ENCODE data around the gene FBXO46. TPM values are rescaled to one million over a fixed set of nuclear protein-coding genes. Genes with fewer than 3 reads are reported as not detected.

FBXO46 gene
- total and polyA plus RNA-seq, 2 of the 13 experiments (the other 11 are each of a cell fraction or from before 2014, with no cell fraction given) = 6.2 to 6.4 TPM

GRCh38 chr19:45767881-45768654, 37.4 kb upstream of the FBXO46 start (continued):
- TF ChIP-seq, protein P1, sequence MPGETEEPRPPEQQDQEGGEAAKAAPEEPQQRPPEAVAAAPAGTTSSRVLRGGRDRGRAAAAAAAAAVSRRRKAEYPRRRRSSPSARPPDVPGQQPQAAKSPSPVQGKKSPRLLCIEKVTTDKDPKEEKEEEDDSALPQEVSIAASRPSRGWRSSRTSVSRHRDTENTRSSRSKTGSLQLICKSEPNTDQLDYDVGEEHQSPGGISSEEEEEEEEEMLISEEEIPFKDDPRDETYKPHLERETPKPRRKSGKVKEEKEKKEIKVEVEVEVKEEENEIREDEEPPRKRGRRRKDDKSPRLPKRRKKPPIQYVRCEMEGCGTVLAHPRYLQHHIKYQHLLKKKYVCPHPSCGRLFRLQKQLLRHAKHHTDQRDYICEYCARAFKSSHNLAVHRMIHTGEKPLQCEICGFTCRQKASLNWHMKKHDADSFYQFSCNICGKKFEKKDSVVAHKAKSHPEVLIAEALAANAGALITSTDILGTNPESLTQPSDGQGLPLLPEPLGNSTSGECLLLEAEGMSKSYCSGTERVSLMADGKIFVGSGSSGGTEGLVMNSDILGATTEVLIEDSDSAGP (CRISPR knock-in tag; IDR thresholded peaks at IDR 0.05; ENCODE audit: borderline replicate concordance) = peak; percentile 54; the same call in 1 of the 2 replicates
- TF ChIP-seq ZNF362 (CRISPR knock-in tag; IDR thresholded peaks at IDR 0.05; ENCODE audit: borderline replicate concordance) = no peak
- 0 out of 2 replicates have a peak, but pooled peaks have one; percentile 20 for TF ChIP-seq ZNF264 (CRISPR knock-in tag; IDR thresholded peaks at IDR 0.05)
- TF ChIP-seq ZNF629 (CRISPR knock-in tag; conservative IDR thresholded peaks at IDR 0.05) = no peak
- TF ChIP-seq, protein P2, sequence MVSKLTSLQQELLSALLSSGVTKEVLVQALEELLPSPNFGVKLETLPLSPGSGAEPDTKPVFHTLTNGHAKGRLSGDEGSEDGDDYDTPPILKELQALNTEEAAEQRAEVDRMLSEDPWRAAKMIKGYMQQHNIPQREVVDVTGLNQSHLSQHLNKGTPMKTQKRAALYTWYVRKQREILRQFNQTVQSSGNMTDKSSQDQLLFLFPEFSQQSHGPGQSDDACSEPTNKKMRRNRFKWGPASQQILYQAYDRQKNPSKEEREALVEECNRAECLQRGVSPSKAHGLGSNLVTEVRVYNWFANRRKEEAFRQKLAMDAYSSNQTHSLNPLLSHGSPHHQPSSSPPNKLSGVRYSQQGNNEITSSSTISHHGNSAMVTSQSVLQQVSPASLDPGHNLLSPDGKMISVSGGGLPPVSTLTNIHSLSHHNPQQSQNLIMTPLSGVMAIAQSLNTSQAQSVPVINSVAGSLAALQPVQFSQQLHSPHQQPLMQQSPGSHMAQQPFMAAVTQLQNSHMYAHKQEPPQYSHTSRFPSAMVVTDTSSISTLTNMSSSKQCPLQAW (CRISPR knock-in tag; IDR thresholded peaks at IDR 0.05) = no peak
- 0 out of 2 replicates have a peak, but pooled peaks have one; percentile 49 for TF ChIP-seq SPEN (CRISPR knock-in tag; IDR thresholded peaks at IDR 0.05; ENCODE audit: low read depth)
- no peak for TF ChIP-seq NFKBIZ (CRISPR knock-in tag; IDR thresholded peaks at IDR 0.05)
- TF ChIP-seq AGO1 (IDR thresholded peaks at IDR 0.05; ENCODE audit: low read depth, low read length, poor library complexity, severe bottlenecking) = peak; percentile 65
- TF ChIP-seq, protein P3, sequence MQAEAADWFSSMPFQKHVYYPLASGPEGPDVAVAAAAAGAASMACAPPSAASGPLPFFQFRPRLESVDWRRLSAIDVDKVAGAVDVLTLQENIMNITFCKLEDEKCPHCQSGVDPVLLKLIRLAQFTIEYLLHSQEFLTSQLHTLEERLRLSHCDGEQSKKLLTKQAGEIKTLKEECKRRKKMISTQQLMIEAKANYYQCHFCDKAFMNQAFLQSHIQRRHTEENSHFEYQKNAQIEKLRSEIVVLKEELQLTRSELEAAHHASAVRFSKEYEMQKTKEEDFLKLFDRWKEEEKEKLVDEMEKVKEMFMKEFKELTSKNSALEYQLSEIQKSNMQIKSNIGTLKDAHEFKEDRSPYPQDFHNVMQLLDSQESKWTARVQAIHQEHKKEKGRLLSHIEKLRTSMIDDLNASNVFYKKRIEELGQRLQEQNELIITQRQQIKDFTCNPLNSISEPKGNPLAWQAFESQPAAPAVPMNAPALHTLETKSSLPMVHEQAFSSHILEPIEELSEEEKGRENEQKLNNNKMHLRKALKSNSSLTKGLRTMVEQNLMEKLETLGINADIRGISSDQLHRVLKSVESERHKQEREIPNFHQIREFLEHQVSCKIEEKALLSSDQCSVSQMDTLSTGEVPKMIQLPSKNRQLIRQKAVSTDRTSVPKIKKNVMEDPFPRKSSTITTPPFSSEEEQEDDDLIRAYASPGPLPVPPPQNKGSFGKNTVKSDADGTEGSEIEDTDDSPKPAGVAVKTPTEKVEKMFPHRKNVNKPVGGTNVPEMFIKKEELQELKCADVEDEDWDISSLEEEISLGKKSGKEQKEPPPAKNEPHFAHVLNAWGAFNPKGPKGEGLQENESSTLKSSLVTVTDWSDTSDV (CRISPR knock-in tag; IDR thresholded peaks at IDR 0.05) = peak; percentile 94; the same call in 1 of the 2 replicates
- no peak for TF ChIP-seq ZNF382 (CRISPR knock-in tag; IDR thresholded peaks at IDR 0.05; ENCODE audit: borderline replicate concordance)
- TF ChIP-seq CBX5 (CRISPR knock-in tag; IDR thresholded peaks at IDR 0.05; ENCODE audit: borderline replicate concordance) = no peak
- TF ChIP-seq ZNF589 (CRISPR knock-in tag; conservative IDR thresholded peaks at IDR 0.05) = no peak
- TF ChIP-seq, protein P4, sequence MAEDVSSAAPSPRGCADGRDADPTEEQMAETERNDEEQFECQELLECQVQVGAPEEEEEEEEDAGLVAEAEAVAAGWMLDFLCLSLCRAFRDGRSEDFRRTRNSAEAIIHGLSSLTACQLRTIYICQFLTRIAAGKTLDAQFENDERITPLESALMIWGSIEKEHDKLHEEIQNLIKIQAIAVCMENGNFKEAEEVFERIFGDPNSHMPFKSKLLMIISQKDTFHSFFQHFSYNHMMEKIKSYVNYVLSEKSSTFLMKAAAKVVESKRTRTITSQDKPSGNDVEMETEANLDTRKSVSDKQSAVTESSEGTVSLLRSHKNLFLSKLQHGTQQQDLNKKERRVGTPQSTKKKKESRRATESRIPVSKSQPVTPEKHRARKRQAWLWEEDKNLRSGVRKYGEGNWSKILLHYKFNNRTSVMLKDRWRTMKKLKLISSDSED (CRISPR knock-in tag; IDR thresholded peaks at IDR 0.05) = peak; percentile 49; the same call in 1 of the 2 replicates
- TF ChIP-seq ZNF496 (CRISPR knock-in tag; IDR thresholded peaks at IDR 0.05; ENCODE audit: insufficient replicate concordance) = no peak
- TF ChIP-seq SALL2 (CRISPR knock-in tag; IDR thresholded peaks at IDR 0.05) = no peak; the same call in 1 of the 2 replicates
- no peak for TF ChIP-seq ARHGAP35 (CRISPR knock-in tag; IDR thresholded peaks at IDR 0.05; ENCODE audit: borderline replicate concordance)
- TF ChIP-seq HDAC1 (CRISPR knock-in tag; IDR thresholded peaks at IDR 0.05) = peak; percentile 34; the same call in 1 of the 2 replicates
- no peak for TF ChIP-seq PHF20 (CRISPR knock-in tag; IDR thresholded peaks at IDR 0.05)
- TF ChIP-seq MAZ (IDR thresholded peaks at IDR 0.05; ENCODE audit: borderline replicate concordance, low read depth, low read length) = no peak
- 0 out of 2 replicates have a peak, but pooled peaks have one; percentile 17 for TF ChIP-seq MAZ (CRISPR knock-in tag; IDR thresholded peaks at IDR 0.05; ENCODE audit: low read depth)
